ENCODE results near the gene MAP3K20.
"Not testable (repeated sequence)": the region's sequence is repeated elsewhere in the genome, so short reads cannot be mapped to it uniquely, and the experiment has no call there.

MAP3K20 gene

DNA sequence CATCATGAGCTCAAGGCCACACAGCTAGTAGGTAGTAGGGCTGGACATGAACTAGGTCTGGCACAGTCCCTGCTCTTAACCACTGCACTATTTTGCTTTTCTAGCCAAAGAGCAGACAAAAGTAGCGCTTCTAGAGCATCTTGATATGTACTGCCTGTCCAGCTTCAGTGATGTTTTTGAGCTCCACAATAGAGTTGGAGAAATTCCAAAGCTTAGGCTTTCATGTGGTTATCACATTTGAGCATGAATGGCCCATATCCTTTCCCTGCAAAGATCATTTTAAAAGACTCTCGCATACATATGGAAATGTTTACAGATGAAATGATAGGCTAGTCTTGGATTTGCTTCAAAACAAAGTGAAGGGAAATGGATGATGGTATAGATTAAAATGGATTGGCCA is 128.7 kb downstream of the MAP3K20 start:
- no peak for DNase-seq (ENCODE audit: low read depth in 2 of 2)

DNA sequence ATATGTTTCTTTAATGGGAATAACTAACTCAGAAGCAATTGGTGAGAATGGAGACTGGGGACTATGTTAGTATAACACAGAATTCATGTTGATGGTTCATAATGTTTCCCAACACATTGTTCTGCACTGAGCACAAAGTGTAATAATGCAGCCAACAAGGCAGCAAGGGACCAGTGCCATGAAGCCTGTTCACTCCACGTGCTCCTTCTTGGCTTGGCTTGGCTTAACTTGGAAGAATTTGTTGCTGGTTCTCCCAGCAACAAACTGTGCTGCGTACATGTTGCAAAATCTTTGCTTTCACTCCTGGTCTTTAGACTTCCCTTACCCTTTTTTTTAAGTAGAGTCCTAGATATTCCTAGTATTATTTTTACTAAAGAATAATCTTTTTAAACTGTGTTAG is 129.7 kb downstream of the MAP3K20 start:
- DNase-seq (ENCODE audit: low read depth in 2 of 2) = no peak

DNA sequence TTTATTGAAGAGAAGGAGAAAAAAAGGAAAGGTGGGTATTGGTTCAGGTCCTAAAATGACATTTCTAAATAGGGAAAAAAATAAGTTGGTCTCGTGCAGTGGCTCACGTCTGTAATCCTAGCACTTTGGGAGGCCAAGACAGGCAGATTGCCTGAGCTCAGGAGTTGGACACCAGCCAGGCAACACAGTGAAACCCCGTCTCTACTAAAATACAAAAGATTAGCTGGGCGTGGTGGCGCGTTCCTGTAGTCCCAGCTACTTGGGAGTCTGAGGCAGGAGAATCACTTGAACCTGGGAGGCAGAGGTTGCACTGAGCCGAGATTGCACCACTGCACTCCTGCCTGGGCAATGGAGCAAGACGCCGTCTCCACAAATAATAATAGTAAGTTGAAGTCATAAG is 131.5 kb downstream of the MAP3K20 start:
- not testable (repeated sequence) for DNase-seq (ENCODE audit: low read depth in 2 of 2)

DNA sequence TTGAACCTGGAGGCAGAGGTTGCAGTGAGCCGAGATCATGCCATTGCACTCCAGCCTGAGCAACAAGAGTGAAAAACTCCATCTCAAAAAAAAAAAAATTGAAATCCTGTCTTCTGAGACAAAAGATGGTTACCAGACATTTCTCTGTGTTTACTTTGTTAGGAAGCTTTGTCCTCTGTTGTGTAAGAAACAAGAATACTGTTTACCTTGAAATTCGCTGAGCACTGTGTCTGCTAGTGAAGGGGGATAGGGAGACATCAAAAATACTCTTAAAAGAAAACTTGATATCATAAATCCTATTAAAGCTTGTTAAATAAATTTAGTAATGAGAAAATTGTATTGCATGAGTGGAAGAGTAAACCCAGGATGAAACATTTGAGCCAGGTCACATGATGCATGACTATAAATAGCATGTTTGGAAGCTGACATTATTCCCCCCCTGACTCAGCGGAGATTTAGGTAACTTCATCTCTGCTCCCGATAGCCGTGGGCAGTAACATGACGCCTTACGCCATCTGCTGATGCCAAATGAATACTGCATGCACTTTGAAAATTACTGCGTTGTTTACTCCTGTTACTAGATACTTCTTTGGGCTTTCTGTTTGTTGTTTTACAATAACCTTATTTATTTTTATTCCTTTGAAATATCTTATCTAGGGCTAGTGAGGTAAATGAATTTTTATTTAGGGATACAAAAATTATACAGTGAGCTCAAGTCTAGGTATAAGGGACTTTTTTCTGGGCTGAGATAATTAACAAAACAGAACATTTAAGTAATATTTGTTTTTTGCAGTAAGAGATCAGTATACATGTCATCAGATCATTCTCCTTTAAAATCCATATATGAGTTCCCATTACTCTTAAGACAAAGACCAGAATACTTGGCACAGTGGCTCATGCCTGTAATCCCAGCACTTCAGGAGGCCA is 134.9 kb downstream of the MAP3K20 start:
- peak in 1 of 2 donors; percentile 5 for DNase-seq (ENCODE audit: low read depth in 2 of 2)

DNA sequence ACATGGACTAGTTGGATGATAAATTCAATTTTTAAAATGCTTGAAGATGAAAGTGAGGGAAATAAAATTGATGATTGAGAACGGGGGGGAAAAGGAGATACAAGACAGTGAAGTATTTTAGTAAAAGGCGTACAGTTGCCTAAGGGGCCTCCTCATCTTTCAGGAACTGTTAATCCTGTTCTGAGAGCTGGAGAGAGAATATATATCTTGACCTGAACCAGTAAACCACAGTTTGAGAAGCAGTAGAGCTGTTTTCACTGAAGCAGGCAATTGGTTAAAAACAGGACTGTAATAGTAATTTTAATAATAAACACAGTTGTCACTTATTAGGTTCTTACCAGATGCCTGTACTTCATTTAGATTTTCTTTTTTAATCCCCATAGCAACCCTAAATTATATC is 137.5 kb downstream of the MAP3K20 start:
- DNase-seq (ENCODE audit: low read depth in 2 of 2) = no peak

DNA sequence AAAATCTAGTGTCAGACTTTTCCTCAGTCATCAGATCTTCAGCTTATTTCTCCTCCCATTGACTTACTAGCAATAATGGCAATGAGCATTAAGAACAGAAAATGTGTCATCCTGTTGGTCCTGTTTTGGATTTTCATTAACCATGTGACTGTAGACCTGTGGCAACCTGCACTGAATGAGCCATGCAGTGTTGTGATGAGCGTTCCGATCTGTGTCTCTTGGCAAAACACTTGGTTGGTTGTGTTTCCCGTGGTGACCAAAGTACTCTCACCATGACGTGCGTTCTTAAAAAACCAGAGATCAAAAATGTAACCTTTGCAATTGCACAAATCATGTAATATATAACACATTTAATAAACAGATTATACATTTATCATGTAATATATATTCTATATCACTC is 138.6 kb downstream of the MAP3K20 start:
- no peak for DNase-seq (ENCODE audit: low read depth in 2 of 2)

DNA sequence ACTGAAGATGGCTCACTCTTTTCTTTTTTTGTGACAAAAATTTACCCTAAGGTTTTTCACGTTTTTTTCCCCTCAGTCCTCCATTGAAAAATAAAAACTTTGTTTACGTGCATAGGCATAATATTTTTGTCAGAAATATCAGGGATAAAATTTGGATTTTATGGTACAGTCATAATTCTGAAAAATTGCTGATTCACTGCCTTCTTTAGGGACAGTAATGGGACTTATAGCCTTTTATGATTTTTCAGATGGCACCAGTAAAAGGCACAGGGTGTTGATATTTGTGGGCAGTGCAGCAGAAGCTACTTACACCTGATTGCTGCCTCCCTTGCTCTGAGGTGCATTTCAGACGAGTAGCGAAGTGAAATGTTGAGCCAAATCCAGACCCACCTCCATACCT is 139.7 kb downstream of the MAP3K20 start:
- DNase-seq (ENCODE audit: low read depth in 2 of 2) = no peak

DNA sequence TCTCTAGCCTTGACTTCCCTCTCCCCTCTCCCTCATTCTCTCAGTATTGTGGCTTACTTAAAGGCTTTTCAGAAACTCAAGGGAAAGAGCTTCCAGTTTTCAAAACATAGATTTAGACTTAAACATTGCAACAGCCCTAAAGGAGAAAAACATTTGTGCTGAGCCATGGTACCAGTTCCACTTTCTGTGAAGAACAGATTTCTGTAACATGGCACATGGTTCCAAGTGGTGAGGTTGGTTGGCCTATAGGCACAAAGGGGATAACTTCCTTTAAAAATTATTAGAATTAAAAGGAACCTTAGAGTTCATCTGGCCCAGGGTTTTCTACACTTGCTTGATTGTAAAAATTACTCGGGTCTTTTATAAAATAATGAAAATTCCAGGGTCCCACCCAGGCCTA is 140.4 kb downstream of the MAP3K20 start:
- DNase-seq (ENCODE audit: low read depth in 2 of 2) = no peak

DNA sequence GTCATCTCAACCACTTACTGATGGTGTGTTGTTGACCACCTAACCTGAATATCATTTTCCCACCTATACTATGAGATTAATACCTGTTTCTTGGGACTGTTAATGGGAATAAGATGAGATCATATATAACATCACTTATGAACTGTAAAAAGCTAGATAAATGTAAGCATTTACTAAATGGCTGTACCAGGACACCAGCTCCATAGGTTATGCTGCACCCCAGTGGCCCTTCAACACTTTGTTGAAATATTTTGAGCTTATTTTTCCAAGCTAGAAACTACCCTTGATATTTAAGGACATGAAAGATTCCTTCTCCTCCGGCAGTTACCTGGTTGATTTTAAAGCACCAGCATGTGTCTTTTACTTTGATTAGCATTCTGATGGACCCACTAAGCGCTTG is 141.0 kb downstream of the MAP3K20 start:
- DNase-seq (ENCODE audit: low read depth in 2 of 2) = no peak

DNA sequence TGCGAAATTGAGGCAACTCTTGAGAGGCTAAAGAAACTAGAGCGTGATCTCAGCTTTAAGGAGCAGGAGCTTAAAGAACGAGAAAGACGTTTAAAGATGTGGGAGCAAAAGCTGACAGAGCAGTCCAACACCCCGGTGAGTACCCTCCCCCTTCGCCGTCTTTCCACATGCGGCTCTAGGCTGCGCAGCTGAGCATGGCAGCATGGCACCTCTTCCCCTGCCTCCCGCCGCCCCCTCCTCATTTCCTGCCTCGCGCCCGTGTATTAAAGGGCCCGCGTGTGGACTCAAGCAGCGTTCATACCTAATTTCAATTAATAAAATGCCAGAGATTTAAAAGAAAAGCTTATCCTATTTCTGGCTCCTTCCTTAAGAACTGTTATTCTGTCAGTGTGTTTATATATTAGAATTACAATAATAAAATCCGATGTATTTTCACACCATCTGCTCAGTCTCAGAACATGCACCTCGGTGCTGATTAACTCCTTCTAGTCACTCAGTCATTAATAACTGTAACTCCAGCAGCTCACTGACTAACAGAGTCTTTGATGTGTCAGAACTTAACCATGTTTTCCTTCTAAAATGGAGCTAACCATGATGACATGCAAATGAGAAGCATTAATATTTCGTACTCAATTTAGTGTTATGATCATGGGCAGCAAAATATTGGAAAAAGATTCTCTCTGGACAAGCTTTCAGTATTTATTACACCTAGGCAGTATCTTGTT is 141.6 kb downstream of the MAP3K20 start:
- no peak for DNase-seq (ENCODE audit: low read depth in 2 of 2)

DNA sequence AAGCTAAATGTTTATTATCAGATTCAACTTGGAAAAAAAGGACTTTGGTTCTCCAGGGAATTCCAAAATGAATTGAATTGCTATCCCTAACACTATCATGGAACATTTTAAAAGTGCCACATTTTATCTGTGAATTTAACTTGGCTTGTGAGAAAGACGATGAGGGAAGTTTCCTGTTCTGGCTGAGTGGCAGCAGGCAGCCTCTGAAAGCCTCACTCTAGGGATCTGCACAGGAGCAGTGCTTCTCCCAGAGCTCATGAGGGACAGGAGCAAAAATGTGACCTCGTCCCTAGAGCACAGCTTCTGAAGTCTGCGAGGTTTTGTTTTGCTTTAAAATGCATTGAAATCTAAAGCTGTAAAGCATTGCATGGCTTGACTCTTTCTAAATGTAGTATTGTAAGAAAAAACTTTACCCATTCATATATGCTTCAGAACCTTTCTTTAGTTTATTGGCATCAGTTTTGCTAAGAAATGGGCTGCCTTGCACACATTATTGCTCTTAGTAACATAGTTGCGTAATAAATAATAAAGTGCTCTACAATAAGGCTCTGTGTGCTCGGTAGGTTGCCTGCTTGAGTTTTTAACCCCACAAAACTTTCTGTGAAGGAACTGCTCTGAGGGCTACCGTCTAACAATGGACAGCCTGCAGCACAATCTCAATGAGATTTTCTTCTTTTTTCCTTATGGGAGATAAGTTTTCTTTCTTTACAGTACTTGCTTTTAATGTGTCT is 142.8 kb downstream of the MAP3K20 start:
- no peak for DNase-seq (ENCODE audit: low read depth in 2 of 2)

DNA sequence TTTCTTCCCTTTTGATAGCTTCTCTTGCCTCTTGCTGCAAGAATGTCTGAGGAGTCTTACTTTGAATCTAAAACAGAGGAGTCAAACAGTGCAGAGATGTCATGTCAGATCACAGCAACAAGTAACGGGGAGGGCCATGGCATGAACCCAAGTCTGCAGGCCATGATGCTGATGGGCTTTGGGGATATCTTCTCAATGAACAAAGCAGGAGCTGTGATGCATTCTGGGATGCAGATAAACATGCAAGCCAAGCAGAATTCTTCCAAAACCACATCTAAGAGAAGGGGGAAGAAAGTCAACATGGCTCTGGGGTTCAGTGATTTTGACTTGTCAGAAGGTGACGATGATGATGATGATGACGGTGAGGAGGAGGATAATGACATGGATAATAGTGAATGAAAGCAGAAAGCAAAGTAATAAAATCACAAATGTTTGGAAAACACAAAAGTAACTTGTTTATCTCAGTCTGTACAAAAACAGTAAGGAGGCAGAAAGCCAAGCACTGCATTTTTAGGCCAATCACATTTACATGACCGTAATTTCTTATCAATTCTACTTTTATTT is 145.6 kb downstream of the MAP3K20 start:
- no peak for DNase-seq (ENCODE audit: low read depth in 2 of 2)

DNA sequence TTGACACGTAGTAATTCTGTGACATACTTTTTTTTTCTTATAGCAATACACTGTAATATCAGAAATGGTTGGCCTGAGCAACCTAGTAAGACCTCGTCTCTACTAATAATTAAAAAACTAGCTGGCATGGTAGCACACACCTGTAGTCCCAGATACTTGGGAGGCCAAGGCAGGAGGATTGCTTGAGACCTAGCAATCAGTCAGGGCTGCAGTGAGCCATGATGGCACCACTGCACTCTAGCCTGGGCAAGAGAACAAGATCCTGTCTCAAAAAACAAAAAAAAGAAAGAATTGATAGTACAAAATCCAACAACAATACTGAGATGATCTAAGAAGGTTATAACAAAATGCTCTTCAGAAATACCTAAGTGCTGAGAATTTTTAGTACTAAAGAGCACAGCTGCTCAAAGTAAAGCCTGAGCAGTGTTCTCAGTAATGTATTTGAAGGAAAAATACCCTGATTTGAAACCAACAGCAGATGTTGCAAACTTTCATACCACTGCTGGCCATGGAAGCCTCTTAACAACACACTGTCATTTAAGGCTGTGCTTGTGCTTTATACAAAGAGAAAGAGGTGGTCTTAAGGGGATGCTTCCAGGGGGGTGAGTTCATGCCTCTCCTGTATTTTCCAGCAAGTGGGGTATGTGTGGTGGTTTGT is 146.4 kb downstream of the MAP3K20 start:
- no peak for DNase-seq (ENCODE audit: low read depth in 2 of 2)

DNA sequence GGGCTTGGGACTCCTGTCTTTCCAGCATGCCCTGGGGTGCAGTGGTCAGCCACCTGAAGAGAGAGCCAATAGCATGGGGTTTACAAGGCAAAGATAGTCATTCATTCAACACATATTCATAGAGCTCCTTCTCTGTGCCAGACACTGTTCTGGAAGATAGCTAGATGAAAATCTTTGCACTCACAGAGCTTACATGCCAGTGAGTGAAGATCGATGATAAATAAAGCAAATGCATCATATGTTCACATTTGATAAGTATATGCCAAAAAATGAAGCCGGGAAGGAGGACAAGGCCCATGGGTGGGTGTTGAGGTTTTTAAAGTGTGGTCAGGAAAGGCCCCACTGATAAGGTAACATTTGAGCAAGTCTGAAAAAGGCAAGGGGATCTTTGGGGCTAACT is 148.2 kb downstream of the MAP3K20 start:
- no peak for DNase-seq (ENCODE audit: low read depth in 2 of 2)

DNA sequence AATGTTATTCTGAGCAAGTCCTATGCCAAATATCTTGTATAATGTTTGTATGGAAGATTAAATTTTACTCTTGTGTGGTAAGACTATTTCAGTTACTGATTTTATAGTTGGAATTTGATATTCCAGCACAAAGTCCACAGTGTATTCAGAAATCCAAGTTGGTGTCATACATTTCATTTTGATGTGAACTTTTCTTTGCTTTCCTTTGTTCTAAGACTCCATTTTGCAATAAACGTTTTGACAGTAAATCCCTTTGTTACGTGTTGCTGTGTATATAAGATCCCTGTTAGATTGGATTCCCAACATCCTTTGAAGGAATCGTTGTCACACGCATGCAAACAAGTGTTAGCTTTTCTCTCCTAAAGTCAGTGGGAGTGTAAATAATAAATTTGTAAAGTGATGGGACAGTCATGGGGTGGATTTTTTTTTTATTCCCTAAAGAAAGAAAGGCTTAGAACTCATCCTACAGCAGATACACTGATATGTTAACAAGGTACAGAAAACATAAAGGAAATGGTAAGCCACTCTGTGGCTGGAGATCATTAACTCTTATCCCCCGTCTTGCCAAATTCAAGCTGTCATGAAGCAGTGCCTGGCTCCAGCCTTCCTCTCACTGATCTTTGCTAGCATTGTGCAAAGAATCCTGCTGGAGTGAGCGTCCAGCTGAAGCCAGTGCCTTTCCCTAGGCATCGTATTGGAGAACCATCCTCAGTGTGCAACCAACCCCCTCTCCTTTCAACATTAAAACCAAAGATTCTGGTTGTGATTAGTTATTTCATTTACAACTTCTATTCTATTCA is 151.5 kb downstream of the MAP3K20 start:
- no peak for DNase-seq (ENCODE audit: low read depth in 2 of 2)

DNA sequence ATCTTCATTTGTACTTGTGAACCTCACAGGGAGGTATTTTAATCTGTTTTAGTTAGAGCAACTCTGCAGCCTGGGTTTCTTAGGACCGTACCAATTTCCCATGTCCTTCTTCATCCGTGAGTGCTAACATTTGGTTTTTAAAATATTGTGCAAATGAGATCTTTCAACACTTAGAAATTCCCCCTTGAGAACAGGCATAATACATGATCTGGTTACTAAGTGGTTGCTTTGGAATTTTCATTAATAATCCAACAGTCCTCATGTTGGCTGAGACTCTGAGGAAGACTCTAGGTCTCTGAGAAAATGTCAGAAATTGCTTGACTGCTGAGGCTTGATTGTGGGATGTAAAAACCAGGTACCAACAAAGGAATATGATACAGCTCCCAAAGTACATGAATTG is 153.4 kb downstream of the MAP3K20 start:
- DNase-seq (ENCODE audit: low read depth in 2 of 2) = no peak

DNA sequence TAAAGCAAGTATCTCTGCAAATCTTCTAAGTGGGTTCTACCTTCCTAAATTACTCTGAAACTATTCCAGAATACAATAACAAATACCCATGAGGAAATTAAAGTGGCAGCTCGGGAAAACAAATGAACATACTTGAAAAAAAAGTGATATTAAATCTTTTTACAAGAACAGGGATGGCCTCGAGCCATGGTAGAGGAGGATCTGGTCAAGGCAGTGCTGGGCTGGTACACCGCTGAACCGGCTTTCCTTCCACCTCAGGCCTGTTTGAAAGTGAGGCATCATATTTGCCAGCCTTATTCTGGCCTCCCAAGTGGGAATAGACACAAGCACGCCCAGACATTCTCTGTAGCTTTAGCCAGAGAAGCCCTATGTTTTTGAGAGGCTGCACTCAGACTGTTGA is 154.5 kb downstream of the MAP3K20 start:
- no peak for DNase-seq (ENCODE audit: low read depth in 2 of 2)

DNA sequence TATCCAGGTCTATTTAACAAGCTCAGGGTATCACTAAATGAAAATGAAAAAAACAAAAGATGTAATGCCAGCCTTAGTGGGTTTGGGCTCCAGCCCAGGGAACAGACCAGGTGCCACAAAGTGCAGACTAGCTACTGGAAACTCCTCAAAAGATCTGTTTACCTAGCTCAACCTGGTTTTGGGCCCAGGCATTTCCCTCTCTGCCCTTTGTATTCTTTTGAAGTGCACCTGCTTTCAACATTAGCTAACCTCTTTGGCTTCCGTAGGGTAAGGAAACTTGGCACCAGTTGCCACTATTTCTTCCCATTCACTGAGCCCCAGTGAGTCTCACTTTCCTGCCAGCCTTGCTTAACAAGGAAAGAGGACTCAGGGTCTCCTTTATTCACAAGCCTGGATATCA is 155.4 kb downstream of the MAP3K20 start:
- DNase-seq (ENCODE audit: low read depth in 2 of 2) = no peak

DNA sequence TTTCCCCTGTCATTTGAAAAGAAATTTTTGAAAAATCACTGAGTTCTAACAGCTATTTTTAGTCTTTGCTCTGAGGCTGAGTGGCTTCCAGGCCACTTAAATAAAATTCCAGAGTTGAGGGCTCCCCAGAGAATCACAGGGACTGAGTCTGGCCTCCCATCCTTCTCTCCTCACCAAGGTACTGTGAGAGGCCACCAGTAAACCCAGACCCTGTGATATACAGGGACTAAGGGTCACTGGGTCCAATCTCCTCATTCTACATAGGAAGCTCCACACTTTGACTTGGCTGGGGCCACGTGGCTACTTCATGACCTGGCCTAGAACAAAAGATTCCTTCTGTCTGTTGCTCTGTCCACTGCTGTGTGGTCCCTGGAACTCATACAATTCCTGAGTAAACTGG is 155.8 kb downstream of the MAP3K20 start:
- no peak for DNase-seq (ENCODE audit: low read depth in 2 of 2)

DNA sequence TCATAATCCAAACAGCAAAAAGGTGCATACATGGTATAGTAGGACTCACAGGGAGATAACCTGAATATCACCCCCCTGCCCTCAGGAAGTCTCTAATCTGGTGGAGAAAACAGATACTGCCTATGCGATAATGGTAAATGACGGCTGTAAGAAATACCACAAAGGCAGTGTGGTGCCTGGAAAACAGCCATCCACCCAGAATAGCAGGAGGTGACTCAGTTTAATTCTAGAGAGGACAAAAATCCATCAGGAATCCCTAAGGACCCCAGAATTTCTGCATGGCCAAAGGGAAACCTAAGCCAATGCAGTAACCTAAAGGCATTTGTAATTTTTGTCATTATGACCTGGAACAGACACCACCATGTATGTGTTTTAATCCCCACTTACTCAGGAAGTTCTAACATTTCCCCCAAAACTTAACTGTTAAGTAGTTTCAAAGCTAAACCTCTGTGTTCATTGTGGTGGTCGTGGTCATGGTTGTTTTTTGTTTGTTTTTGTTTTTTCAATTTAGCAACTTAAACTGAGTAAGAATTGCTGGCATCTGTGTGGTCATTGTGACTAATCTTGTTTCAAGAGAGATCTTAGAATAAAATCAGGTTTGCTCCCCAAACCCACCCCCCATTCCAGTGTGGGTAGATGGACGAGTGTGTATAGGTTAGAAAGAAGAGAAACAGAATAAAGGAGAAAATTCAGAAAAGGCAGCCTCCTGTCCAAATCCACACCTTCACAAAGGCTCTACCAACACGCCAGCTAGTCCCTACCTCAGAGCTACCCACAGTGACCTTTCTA is 157.5 kb downstream of the MAP3K20 start:
- DNase-seq (ENCODE audit: low read depth in 2 of 2) = no peak

Data from stimulated activated CD8-positive, alpha-beta memory T cell treated with anti-CD3 and anti-CD28 coated beads, Interleukin-15, amount 100 ng/mL, for 4 hours (primary cell).